ENCODE results near the gene DUSP12.

DNA sequence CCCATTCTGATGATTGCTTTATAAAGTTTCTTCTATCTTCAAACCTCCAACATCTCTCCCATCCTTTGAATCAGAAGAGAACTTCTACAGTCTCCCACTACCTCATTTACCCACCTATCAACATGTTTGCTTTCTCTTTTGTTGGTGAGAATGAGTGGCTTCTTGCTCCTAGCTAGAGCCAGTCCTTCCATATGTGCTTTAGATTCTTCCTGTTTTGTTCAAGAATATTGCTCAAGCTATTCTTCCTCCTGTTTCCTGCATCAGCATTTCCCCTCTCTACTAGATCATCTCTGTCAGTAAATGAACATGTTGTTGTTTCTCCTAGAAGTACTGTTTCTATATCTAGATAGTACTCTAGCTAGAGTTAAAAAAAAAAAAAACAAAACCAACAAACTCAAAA lies 22.8 kb downstream of the DUSP12 start:
- TF ChIP-seq POLR2A (IDR thresholded peaks at IDR 0.05; ENCODE audit: low read depth, low read length) (no peak), JUN (IDR thresholded peaks at IDR 0.05; ENCODE audit: borderline replicate concordance, insufficient read depth, insufficient read length, low read depth) (no peak), EZH2 (IDR thresholded peaks at IDR 0.05; ENCODE audit: borderline replicate concordance, low read depth, low read length, severe bottlenecking) (no peak), POLR2AphosphoS5 (IDR thresholded peaks at IDR 0.05; ENCODE audit: insufficient read depth, low read depth, low read length) (no peak), MYC (IDR thresholded peaks at IDR 0.05; ENCODE audit: low read depth, low read length) (no peak), GATA2 (IDR thresholded peaks at IDR 0.05; ENCODE audit: insufficient read depth, insufficient read length, low read depth, low read length) (no peak), FOS (IDR thresholded peaks at IDR 0.05; ENCODE audit: borderline replicate concordance, insufficient read depth, low read length) (no peak)
- TF ChIP-seq, protein P1, sequence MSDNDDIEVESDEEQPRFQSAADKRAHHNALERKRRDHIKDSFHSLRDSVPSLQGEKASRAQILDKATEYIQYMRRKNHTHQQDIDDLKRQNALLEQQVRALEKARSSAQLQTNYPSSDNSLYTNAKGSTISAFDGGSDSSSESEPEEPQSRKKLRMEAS (IDR thresholded peaks at IDR 0.05; ENCODE audit: insufficient read depth, insufficient read length), result no peak
- TF ChIP-seq, protein P2, sequence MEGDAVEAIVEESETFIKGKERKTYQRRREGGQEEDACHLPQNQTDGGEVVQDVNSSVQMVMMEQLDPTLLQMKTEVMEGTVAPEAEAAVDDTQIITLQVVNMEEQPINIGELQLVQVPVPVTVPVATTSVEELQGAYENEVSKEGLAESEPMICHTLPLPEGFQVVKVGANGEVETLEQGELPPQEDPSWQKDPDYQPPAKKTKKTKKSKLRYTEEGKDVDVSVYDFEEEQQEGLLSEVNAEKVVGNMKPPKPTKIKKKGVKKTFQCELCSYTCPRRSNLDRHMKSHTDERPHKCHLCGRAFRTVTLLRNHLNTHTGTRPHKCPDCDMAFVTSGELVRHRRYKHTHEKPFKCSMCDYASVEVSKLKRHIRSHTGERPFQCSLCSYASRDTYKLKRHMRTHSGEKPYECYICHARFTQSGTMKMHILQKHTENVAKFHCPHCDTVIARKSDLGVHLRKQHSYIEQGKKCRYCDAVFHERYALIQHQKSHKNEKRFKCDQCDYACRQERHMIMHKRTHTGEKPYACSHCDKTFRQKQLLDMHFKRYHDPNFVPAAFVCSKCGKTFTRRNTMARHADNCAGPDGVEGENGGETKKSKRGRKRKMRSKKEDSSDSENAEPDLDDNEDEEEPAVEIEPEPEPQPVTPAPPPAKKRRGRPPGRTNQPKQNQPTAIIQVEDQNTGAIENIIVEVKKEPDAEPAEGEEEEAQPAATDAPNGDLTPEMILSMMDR (IDR thresholded peaks at IDR 0.05; ENCODE audit: extremely low read depth in 1 of 2, insufficient read depth in 1 of 2, low read depth in 1 of 2, low read length in 2 of 2), result no peak

Measured in endothelial cell of umbilical vein (primary cell).